ENCODE measurements around the gene PRSS21.

DNA sequence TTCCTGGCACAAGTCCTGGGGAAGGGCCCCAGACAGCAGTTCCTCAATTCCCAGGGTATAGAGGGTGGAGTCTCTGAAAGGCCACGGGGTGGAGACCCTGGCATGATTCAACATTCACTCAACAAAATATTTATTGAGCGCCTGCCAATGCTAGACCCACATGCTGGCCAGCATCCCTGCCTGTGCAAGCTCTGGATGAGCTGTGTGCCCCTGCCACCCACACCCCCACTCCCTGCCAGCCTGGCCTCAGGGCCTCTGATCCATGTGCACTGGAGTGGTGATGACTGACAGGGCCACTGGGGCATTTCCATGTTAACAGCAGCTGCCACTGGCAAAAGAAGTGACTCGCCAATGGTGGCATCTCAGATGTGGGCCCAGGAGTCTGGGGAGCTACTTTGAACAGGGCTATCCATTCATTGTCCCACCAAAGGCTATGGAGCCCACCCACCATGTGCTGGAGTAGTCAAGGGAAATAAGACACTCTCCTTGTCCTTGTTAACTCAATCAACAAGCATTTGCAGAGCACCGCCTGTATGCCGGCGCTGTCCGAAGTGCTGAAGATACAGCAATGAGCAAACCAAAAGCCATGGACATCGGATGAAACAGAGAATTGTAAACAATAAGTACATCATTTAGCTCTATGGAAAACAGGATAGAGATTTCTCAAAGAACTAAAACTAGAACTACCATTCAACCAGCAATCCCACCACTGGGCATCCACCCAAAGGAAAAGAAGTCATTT lies 44.0 kb downstream of the PRSS21 start:
- TF ChIP-seq, protein P1, sequence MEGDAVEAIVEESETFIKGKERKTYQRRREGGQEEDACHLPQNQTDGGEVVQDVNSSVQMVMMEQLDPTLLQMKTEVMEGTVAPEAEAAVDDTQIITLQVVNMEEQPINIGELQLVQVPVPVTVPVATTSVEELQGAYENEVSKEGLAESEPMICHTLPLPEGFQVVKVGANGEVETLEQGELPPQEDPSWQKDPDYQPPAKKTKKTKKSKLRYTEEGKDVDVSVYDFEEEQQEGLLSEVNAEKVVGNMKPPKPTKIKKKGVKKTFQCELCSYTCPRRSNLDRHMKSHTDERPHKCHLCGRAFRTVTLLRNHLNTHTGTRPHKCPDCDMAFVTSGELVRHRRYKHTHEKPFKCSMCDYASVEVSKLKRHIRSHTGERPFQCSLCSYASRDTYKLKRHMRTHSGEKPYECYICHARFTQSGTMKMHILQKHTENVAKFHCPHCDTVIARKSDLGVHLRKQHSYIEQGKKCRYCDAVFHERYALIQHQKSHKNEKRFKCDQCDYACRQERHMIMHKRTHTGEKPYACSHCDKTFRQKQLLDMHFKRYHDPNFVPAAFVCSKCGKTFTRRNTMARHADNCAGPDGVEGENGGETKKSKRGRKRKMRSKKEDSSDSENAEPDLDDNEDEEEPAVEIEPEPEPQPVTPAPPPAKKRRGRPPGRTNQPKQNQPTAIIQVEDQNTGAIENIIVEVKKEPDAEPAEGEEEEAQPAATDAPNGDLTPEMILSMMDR (IDR thresholded peaks at IDR 0.05; ENCODE audit: low read depth, low read length): no peak
- TF ChIP-seq EZH2phosphoT487 (IDR thresholded peaks at IDR 0.05; ENCODE audit: low read depth): no peak
